A673 (cell line): ENCODE measurements around the gene COL4A3. TPM values are rescaled to one million over a fixed set of nuclear protein-coding genes. Genes with fewer than 3 reads are reported as not detected.
A peak's percentile ranks its signal among the peaks of the same experiment; 100 is the strongest.

Source experiments
- BruUV-seq: library from RNA; stranded (reverse); fragments of 400-500 nt; replicated peaks from 2 replicates; lab custom pipeline; 2021; lab: Mats Ljungman, UMichigan
- CTCF ChIA-PET: fragments of 300-600 bp; sonication (Branson Sonifier 250); formaldehyde crosslinking; loops from one replicate; lab custom pipeline; 2022; ENCODE audit warnings: antibody characterized with exemption; lab: Charles Lee
- POLR2A ChIA-PET: fragments of 300-600 bp; sonication (Branson Sonifier 250); formaldehyde crosslinking; loops from one replicate; lab custom pipeline; 2022; ENCODE audit warnings: antibody characterized with exemption; ENCODE audit not compliant: low non-redundant PET; lab: Charles Lee
- DNase-seq: peaks from one replicate; pipeline ENCODE4 v3.0.0-alpha.2; 2015; ENCODE audit warnings: low spot score
- H3K27ac ChIP-seq: fragments of 200-600 bp; sonication (generic); 2 replicates; pipeline ENCODE4 v1.5.1; 2016; ENCODE audit warnings: mixed run types, low read depth, mild to moderate bottlenecking, mixed read lengths, antibody characterized with exemption, low read length; ENCODE audit not compliant: poor library complexity, severe bottlenecking
- H3K27me3 ChIP-seq: fragments of 200-600 bp; sonication (generic); replicated peaks from 2 replicates; pipeline ENCODE4 v1.6.1; 2017; ENCODE audit warnings: mixed run types, low read depth, mild to moderate bottlenecking, mixed read lengths, antibody characterized with exemption, low read length; ENCODE audit not compliant: insufficient read depth, poor library complexity
- H3K36me3 ChIP-seq: fragments of 200-600 bp; sonication (generic); 2 replicates; pipeline ENCODE4 v1.6.1; 2016; ENCODE audit warnings: mixed run types, mild to moderate bottlenecking, mixed read lengths, antibody characterized with exemption, low read length; ENCODE audit not compliant: insufficient read depth, poor library complexity, severe bottlenecking
- H3K4me1 ChIP-seq: fragments of 200-600 bp; sonication (generic); 2 replicates; pipeline ENCODE4 v1.6.1; 2017; ENCODE audit warnings: mixed run types, mild to moderate bottlenecking, mixed read lengths, antibody characterized with exemption, low read length; ENCODE audit not compliant: insufficient read depth, poor library complexity, severe bottlenecking
- H3K4me3 ChIP-seq: fragments of 200-600 bp; sonication (generic); 2 replicates; pipeline ENCODE4 v1.5.1; 2016; ENCODE audit warnings: low read depth, mixed run types, mild to moderate bottlenecking, mixed read lengths, low read length; ENCODE audit not compliant: poor library complexity, severe bottlenecking
- H3K9me3 ChIP-seq: fragments of 200-600 bp; sonication (generic); 2 replicates; pipeline ENCODE4 v1.6.1; 2016; ENCODE audit warnings: mixed run types, low read depth, mild to moderate bottlenecking, mixed read lengths, antibody characterized with exemption, low read length; ENCODE audit not compliant: poor library complexity, severe bottlenecking
- CTCF ChIP-seq: fragments of 300-800, 200-600 bp; sonication (generic); conservative IDR thresholded peaks from 2 replicates; pipeline ENCODE4 v1.5.1; 2017; ENCODE audit warnings: low read depth, mild to moderate bottlenecking, antibody characterized with exemption, low read length, moderate library complexity, mixed read lengths
- EZH2 ChIP-seq: fragments of 200-600 bp; sonication (generic); IDR thresholded peaks from 2 replicates; pipeline ENCODE4 v1.6.1; 2017; ENCODE audit warnings: borderline replicate concordance, low read depth, mild to moderate bottlenecking, mixed read lengths, antibody characterized with exemption, low read length; ENCODE audit not compliant: poor library complexity, severe bottlenecking
- intact Hi-C: fragments of 100-400 bp; cut with micrococcal nuclease; formaldehyde crosslinking; loops from one replicate; pipeline ENCODE4 v1.10.0; 2022; ENCODE audit not compliant: unreplicated experiment
- total RNA-seq: library from RNA; stranded (reverse); gene quantifications from 2 replicates; pipeline ENCODE4 v1.2.3, GENCODE V29; 2021

COL4A3 gene
- total RNA-seq, 1 experiment from 2014 or later: not detected

- Histone ChIP-seq H3K4me1 (peaks cover 10% of the 10 kb centered on the region), H3K36me3 (no peaks in the 10 kb centered on the region), H3K27me3 (no peaks in the 10 kb centered on the region), H3K9me3 (no peaks in the 10 kb centered on the region), H3K4me3 (no peak overlapping the region), H3K27ac (no peak overlapping the region)
- TF ChIP-seq EZH2 (no peak), CTCF (no peak)
- POLR2A ChIA-PET: no interaction called here
- no TSS peak for BruUV-seq
- CTCF ChIA-PET: interaction anchor here (1.0 kb wide), 1 partner anchor 8 kb away, joined by 3 read pairs; no protein-coding TSS in a partner anchor
- intact Hi-C loops: loop anchor here (10.0 kb wide), 1 partner anchor 1565 kb away; no protein-coding TSS in a partner anchor
- DNase-seq: peak; percentile 16
These were observed 65.7 kb downstream of the COL4A3 start for GRCh38 chr2:227230151-227230550.

- no peaks in the 10 kb centered on the region for H3K9me3 ChIP-seq
- no TSS peak for BruUV-seq
- no peak overlapping the region for H3K4me3 ChIP-seq
- H3K27me3 ChIP-seq: no peaks in the 10 kb centered on the region
- no peak for TF ChIP-seq EZH2
- TF ChIP-seq CTCF: no peak
- intact Hi-C loops: loop anchor here (10.0 kb wide), 1 partner anchor 1570 kb away; no protein-coding TSS in a partner anchor
- no peak for DNase-seq
- no peaks in the 10 kb centered on the region for H3K4me1 ChIP-seq
- ChIA-PET CTCF (no interaction called here), POLR2A (no interaction called here)
- H3K36me3 ChIP-seq: no peaks in the 10 kb centered on the region
- H3K27ac ChIP-seq: no peak overlapping the region
These were observed 70.0 kb downstream of the COL4A3 start for GRCh38 chr2:227234429-227234828.

GRCh38 chr2:227237786-227238185, 73.4 kb downstream of the COL4A3 start:
- no peaks in the 10 kb centered on the region for H3K9me3 ChIP-seq
- intact Hi-C loops: loop anchor here (1.0 to 10.0 kb wide), 3 partner anchors 107 to 1573 kb away; no protein-coding TSS in a partner anchor
- DNase-seq: no peak
- ChIA-PET CTCF (interaction anchor here (0.6 to 1.5 kb wide), 8 partner anchors 18 to 1573 kb away, joined by 3 to 9 read pairs (median 4); no protein-coding TSS in a partner anchor), POLR2A (no interaction called here)
- BruUV-seq: no TSS peak
- no peaks in the 10 kb centered on the region for H3K36me3 ChIP-seq
- H3K27me3 ChIP-seq: no peaks in the 10 kb centered on the region
- no peak for TF ChIP-seq EZH2
- TF ChIP-seq CTCF: no peak
- no peak overlapping the region for H3K27ac ChIP-seq
- H3K4me1 ChIP-seq: no peaks in the 10 kb centered on the region
- H3K4me3 ChIP-seq: no peak overlapping the region
